HG03342 (cell line): Measurements from ENCODE around the gene SIGLEC6.
A peak's percentile ranks its signal among the peaks of the same experiment; 100 is the strongest.

ENCODE experiments used
- ATAC-seq: cut with Tn5 transposase; IDR thresholded peaks from one replicate; pipeline ENCODE4 v1.9.1; 2021; ENCODE audit warnings: mild to moderate bottlenecking, moderate library complexity; ENCODE audit not compliant: unreplicated experiment

The SIGLEC6 gene

DNA sequence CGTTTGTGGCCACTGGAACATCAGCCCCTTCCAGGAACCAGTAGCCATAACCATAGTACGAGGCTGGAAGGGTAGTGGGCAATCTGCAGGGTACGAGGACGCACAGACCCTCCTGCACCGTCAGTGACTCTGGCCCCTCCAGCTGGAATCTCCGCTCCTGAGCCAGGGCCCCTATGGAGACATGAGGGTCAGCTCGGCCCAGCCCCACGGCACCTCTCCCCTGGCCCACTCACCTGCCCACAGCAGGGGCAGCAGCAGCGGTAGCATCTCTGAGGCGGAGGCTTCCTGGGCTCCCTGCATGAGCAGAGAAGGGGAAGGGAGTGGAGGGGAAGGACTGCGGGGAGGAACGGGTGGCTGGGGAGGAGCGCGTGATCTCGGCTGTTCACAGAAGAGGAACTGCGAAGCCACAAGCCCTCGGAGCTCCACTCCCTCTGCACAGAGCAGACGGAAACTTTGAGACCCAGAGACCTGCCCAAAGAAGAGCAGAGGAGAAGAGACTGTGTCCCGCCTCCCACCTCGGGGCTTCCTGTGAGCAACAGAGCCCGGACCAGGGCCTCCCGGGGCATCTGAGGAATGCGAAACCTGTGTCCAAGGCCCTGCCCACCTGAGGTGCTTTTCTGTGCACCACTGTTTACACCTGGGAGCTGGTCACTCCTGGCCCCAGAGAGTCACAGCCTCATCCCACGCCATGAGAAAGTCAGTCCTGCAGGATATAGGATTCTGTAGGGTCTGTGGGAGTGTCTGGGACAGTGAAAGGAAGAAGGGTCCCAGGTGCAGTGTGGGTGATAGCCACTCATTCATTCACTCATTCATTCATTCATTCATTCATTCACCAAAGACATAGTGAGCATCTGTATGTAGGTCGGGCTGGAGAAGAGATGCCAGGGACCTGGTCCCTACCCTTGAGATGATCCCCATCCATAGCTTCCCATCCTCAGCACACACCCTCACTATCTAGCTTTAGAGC is at the start of gene SIGLEC6:
Gene SIGLEC6, minus strand, starts transcription at position 322 of the 967 bp plus-strand sequence. Its CDS starts 22 bp downstream, at position 300.
- ATAC-seq = no peak

DNA sequence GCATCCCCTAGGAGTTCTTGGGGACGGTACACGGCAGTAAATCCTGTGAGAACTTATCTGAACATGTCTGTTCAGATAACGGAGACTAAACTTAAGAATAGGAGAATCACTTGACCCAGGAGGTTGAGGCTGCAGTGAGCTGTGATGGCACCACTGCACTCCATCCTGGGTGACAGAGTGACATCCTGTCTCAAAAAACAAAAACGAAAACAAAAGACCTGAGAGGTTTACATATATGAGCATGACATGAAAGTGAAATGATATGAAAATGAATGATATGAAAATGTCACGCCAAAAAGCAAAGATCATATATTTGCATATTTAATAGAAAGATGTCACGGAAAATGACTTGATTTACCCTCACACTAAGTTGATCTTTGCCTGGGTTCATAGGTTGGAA is 45.4 kb upstream of the SIGLEC6 start:
- ATAC-seq = no peak

- no peak for ATAC-seq
These were observed 41.9 kb upstream of the SIGLEC6 start for GRCh38 chr19:51573331-51573730.

DNA sequence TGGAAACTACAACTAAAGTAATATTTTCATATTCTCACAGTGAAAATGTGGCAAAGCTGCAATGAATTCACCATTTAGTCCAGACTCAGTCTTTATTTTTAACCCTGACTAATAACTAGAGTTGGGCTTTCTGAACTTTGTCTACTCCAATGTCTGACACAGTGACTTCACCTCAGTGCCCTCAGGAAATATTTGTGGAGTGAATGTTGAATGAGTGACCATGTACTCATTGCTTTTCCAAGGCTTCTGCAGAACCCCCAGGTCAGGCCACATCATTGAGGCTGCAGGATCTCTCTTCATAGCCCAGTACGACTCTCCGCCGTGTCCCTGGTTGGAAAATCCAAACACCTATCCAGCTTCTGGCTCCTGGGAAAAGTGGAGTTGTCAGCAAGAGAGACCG is 41.4 kb upstream of the SIGLEC6 start:
- ATAC-seq = no peak

DNA sequence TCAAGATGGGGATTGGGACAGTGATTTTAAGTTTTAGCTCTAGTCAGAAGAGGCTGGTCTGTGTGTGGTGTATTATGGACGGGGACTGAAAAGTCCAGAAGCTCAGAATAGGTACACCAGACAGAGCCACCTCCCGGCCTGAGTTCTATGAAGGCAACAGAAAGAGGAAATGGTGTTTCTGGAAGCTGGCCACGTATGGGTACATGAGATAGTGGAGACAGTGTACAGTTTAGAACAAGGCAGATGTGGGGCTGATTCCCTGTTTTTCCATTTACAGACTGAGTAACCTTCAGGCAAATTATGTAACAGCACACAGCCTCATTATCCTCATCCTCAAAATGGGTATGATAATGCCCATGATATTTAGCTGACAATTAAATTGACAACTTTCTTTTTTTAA is 40.9 kb upstream of the SIGLEC6 start:
- no peak for ATAC-seq

DNA sequence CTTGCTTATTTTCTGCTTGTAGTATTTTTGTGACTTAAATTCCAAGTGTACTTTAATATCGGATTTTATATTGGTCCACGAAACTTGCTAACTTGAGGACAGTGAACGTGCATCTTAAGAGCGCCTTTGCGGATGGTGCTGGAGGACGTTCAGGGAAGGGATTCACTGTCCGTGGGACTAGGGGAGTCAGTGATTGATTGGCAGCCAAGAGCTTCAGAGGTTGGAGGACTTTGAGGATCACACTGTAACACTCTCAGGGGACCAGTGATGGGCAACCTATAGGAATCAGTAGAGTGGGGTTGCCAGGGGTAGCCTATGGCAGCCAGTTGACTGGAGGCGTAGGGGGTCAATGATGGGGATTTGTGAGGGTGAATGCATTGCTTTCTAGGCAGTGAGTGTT is 40.1 kb upstream of the SIGLEC6 start:
- no peak for ATAC-seq

DNA sequence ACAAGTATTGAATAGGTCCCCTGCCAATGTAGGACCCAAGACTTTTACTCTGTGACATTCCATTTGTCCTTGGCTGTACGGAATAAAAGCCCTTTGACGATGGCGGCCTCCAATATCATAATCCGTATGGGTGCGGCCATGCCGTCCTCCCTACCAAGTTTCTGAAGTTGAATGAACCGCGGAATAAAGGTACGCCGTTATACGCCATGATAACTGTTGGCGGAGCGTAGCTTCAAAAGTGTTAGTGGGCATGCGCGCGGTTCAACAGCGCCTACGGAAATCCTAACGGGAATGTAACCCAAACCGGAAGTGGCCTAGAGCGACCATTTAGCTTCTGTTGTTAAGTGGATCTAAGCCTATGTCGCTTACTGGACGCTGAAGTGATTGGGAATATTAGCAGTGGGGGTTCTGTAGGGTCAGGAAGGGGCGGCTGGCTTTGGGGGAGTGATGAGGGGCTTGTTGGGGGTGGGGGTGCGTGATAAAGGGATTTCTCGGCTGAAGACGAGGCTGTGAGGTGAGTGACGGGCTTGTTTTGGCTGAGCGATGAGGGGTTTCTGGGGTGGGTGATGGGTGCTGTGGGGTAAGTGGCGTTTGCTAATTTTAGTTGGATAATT is 39.6 kb upstream of the SIGLEC6 start, which contains the start of gene ZNF175:
Gene ZNF175, plus strand, starts transcription at position 322 of the 614 bp plus-strand sequence. CDS start 2,047 bp downstream, outside the sequence.
- ATAC-seq = peak; percentile 82

- ATAC-seq = no peak
These were observed 37.0 kb upstream of the SIGLEC6 start for GRCh38 chr19:51568456-51568855.

GRCh38 chr19:51567583-51567982 is 36.1 kb upstream of the SIGLEC6 start:
- no peak for ATAC-seq

GRCh38 chr19:51566489-51567100 is 35.1 kb upstream of the SIGLEC6 start:
- ATAC-seq = no peak

- ATAC-seq = no peak
These were observed 34.1 kb upstream of the SIGLEC6 start for GRCh38 chr19:51565583-51565982.

- no peak for ATAC-seq
These were observed 33.3 kb upstream of the SIGLEC6 start for GRCh38 chr19:51564791-51565190.

DNA sequence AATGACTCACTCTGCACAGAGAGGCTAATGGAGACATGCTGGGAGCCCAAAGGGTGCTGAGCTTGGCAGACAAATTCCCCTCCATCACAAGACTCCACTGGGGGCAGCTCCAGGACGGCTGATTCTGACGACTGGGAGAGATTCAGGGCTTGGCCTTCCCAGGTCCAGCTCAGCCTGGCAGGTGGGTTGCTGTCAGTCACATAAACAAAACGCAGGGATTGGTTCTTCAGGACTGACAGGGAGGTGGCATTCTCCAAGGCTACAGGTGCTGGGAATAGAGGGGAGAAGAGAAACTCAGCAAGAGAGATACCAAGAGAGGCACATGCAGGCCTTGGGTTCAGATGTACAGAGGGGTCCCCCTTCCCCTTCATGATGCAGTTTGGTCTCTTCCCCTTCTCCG is 28.9 kb upstream of the SIGLEC6 start:
- no peak for ATAC-seq

- ATAC-seq = no peak
These were observed 27.8 kb upstream of the SIGLEC6 start for GRCh38 chr19:51559240-51559639.

DNA sequence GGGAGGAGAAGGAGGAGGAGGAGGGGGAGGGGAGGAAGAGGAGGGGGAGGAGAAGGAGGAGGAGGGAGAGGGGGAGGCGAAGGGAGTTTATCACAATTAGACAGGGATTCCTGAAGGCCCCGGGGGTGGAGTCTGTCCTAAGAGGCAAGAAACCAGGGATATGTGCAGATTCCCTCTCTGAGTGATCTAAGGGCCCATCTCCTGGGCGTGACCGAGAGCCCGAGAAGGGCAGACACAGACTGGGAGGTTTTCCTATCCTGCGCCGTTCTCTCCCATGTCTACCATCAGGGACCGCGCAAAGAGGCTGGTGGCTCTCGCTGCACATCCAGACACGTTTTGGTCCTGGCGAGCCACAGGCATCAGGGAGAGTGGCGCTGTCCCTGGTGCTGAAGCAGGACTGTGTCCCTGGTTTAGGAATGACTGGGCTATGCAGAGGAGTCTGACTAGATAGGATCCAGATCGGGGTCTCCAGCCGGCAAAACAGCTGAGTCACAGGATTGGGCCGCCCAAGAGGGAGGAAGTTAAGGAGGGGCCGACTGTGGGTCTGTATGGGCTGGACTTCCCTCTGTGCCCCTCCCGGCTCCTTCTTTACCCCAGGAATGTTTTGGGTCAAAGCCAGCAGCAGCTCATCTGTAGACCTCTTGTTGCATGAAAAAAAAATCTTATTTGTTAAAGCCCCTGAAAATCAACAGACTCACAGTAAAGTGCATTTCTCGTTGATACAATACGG is 21.7 kb upstream of the SIGLEC6 start:
- no peak for ATAC-seq

DNA sequence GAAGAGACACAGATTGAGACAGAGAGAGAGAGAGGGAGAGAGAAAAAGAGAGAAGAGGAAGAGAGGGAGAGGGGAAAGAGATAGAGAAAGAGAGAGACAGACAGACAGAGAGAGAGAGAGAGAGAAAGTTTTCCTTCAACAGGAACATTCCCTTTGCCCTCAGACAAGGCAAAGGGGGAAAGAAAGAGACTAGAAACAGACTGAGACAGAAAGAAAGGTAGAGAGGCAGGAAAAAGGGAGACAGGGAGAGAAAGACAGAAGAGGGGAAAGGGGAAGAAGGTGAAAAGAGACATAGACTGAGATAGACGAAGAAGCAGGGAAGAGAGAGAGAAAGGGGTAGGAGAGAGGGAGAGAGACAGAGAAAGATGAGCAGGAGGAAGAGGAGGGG is 21.1 kb upstream of the SIGLEC6 start:
- no peak for ATAC-seq

- no peak for ATAC-seq
These were observed 20.4 kb upstream of the SIGLEC6 start for GRCh38 chr19:51551673-51552432.

DNA sequence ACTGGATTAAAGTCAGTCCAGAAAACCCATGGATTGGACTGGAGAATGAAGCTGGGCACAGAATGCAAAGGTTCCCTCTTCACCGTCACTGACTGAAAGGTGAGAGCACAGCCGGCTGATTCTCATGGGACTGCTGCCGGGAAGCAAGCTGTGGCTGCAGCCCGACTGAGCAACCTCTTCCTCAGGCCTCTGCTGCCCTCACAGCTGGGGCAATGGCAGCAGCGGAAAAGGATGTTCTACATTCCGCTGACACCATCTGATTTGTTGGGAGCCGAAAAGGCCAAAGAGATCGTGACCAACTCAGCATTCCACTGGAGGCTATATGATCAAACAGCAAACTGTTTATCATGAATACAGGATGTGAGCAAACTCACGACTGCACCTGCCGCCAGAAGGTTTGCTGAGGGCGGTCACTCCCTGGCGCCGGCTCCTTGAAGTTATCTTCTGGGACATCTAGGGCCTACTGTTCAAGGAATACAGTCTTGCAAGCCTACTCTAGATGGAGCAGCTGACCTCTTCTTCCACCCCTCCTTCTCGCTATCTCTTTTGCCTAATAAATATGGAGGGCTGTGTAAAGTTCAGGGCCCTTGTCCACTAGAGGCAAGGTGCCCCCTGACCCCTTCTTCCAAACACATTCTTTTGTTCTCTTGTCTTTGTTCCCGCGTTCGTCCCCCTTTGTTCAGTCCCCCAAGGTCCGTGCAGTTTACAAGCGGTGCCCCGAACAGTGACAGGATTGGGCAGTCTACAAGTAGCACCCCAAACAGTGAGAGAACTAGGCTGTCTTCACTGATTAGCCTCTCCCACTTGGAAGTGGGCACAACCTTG is 19.6 kb upstream of the SIGLEC6 start:
- ATAC-seq = no peak
